GM12801 (cell line): ENCODE data around the gene CNEP1R1.

Experiments
- TF ChIP-seq, protein P1 (sequence below): IDR thresholded peaks from one replicate; pipeline ENCODE4 v1.5.1; 2011; ENCODE audit warnings: control low read depth; ENCODE audit not compliant: insufficient read length; ENCODE audit errors: extremely low read depth

The CNEP1R1 gene

GRCh38 chr16:50047864-50048263, 22.8 kb downstream of the CNEP1R1 start:
- TF ChIP-seq, protein P1, sequence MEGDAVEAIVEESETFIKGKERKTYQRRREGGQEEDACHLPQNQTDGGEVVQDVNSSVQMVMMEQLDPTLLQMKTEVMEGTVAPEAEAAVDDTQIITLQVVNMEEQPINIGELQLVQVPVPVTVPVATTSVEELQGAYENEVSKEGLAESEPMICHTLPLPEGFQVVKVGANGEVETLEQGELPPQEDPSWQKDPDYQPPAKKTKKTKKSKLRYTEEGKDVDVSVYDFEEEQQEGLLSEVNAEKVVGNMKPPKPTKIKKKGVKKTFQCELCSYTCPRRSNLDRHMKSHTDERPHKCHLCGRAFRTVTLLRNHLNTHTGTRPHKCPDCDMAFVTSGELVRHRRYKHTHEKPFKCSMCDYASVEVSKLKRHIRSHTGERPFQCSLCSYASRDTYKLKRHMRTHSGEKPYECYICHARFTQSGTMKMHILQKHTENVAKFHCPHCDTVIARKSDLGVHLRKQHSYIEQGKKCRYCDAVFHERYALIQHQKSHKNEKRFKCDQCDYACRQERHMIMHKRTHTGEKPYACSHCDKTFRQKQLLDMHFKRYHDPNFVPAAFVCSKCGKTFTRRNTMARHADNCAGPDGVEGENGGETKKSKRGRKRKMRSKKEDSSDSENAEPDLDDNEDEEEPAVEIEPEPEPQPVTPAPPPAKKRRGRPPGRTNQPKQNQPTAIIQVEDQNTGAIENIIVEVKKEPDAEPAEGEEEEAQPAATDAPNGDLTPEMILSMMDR = no peak

DNA sequence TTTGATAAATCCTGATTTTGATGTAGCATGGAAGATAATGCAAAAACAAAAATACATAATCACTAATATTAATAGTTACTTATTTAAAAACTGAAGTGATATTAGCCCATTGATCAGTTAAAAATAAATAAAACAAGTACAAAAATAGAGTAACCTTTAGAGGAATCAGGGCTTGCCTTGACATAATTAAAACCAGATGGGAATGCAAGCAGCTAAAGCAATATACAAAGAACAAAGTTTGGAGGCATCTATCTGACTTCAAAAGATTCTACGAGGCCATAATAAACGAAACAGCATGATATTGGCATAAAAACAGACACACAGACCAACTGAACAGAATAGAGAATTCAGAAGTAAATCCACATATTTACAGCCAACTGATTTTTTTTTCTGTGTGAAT, 25.8 kb downstream of the CNEP1R1 start:
- TF ChIP-seq, protein P1 = no peak

DNA sequence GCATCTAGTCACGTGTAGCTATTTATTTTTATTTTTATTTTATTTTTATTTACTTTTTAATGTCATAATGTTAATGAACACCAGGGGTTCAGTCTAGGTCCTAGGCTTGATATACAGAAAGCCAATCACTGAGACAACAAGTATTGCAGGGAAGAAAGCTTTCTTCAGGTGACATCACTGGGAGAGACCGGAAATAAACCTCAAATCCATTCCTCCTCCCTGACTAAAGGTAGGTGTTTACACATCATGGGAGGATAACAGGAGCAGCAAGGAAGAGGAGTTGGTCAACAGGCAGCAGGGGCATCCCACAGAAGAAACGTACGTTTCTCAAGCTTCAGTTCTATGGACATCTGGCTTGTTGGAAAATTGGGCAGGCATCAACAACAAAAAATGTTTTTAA, 31.2 kb downstream of the CNEP1R1 start:
- TF ChIP-seq, protein P1 = no peak

GRCh38 chr16:50058091-50058771, 33.2 kb downstream of the CNEP1R1 start:
- TF ChIP-seq, protein P1 = no peak

DNA sequence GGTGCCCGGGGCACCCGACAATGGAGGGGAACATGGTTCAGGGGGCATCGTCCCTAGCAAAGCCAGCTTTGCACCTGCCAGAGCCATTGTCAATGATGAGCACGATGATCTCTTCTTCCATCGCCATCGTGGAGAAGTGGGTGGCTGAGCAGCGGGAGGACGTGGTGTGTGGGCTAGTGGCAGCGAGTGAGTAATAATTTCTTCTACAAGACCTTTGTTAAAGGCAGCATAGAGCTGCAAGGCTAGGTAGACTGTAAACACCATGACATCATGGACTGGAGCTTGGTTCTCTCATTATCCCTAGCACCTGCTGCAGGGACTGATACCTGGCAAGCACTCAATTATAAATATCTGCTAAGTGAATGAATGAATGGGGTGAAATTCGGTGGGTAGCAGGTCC, 34.1 kb downstream of the CNEP1R1 start:
- TF ChIP-seq, protein P1 = no peak

DNA sequence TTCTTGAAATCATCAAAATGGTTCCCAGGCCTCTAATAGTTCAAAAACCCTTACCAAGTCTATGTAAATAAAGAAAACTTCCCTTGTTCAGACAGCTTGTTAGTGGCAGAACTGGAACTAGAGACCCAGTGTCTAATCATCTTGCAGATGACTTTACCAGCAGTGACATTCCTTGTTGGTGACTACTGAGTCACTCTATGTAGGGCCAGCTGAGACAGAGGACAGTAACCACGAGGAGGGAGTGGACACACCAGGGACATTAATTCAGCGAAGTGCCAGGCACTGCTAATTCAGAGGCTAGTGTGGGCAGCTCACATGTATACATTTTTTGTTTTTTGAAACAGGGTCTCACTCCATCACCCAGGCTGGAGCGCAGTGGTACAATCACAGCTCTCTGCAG, 34.6 kb downstream of the CNEP1R1 start:
- TF ChIP-seq, protein P1 = no peak

- TF ChIP-seq, protein P1 = no peak
Observed at GRCh38 chr16:50061326-50061725, 36.3 kb downstream of the CNEP1R1 start.
